Endometrial microvascular endothelial cells (primary cell): Measurements from ENCODE around the gene KLK14. TPM values are rescaled to one million over a fixed set of nuclear protein-coding genes. Genes with fewer than 3 reads are reported as not detected.

Source experiments
- in situ Hi-C: cut with HindIII; loops from 2 replicates; pipeline ENCODE4 v1.10.0; 2017; ENCODE audit warnings: low sequenced_read_pairs, low pct_unique_long_range_greater_than_20kb; ENCODE audit errors: inconsistent ontology term
- total RNA-seq: library from RNA; depleted of rRNA; stranded (reverse); fragments of >200 nt; gene quantifications from one replicate; pipeline ENCODE4 v1.2.3, GENCODE V29; 2015; ENCODE audit errors: inconsistent ontology term

Gene KLK14
- total RNA-seq, 1 donor from 2014 or later: not detected

DNA sequence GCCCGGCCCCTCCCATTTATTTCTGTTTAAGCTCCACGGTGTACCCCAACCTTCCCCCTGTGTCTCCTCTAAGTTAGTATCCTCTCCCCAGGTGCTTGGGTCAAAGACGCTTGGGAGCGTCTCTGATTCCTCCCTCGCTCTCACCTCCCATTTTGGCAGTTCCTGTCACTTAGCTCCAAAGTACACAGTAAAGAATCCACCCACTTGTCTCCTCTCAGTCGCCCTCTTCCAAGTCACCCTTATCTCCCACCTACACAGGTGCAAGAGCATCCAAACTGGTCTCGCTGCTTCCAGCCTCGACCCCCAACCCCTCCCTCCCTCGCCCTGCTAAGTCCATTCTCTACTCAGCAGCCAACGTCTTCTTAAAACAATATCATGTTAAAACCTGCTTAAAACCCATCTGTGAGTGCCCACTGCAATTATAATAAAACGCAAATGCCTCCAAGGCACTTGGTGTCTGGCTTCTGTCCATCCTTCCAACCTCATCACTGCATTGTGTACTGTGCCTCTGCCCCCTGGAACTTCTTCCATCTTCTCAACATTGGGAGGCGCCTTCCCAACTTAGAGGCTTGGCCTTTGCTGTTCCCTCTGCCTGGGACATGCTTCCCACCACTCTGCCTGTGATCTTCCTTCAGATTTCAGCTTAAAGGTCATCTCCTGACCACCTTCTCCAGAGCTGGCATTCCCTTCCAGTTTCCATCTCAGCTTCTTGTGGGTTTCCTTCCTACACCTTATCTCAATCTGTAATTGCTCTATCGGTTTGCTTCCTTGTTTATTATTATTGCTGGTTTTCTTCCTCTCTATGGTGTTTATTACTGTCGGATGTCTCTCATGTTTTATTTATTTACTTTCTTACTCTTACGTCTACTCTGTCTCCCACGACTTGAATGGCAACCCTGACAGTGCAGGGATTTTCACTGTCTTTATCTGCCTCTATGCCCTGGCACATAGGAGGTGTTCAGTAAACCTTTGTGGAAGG is 9.5 kb upstream of the KLK14 start:
- in situ Hi-C loops: no loop called here

DNA sequence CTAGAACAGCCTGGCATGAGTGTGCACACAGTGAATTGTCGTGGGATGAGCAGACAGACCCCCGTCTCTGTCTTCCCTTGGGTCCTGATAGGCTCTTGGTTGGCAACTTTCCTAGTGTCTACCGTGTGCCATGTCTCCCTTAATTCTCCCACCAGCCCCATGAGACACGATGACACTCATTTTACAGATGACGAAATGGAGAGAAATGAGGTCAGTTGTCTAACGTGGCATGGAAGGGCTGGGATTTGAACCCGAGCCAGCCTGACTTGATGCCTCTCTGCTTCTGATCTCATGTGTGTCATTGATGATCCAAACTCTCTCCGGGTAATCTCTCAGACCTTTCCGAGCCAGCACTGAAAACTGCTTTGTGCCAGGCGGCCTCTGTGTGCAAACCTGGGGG is 8.4 kb upstream of the KLK14 start:
- in situ Hi-C loops: no loop called here

DNA sequence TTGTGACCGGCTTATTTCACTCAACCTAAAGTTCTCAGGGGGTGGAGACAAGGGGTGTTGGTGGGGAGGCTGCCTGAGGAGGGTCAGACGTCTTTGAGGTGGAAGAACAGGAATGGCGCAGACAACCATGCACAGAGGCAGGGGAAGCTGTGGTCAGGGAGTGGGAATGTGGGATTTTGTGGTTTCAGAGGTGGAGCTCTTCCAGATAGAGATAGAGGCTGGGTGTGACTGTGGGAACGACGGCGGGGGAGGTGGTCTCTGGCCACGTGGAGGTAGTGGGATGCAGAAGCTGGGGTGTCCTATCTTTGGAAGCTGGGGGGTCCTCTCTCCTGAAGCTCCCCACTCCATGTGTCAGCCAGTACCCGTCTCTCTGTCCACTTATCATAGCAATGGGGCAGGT is 7.8 kb upstream of the KLK14 start:
- in situ Hi-C loops: no loop called here

DNA sequence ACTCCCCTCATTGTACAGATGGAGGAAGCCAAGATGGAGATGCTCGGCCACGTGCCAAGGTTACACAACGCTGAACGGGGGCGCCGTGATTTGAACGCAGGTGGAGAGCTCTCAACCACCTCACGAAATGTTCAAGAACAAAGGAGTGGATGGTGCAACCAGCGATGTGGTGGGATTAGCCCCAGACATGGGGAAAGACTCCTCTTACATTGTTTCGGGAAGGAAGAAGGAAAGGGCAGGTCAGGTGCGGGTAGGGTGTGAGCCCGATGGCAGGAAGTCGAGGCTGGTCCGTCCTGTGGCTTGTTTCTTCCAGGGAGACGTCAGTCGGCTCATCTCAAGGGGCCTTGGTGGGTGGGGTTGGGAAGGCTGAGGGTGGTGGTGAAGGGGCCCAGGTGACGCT is 7.1 kb upstream of the KLK14 start:
- in situ Hi-C loops: no loop called here

DNA sequence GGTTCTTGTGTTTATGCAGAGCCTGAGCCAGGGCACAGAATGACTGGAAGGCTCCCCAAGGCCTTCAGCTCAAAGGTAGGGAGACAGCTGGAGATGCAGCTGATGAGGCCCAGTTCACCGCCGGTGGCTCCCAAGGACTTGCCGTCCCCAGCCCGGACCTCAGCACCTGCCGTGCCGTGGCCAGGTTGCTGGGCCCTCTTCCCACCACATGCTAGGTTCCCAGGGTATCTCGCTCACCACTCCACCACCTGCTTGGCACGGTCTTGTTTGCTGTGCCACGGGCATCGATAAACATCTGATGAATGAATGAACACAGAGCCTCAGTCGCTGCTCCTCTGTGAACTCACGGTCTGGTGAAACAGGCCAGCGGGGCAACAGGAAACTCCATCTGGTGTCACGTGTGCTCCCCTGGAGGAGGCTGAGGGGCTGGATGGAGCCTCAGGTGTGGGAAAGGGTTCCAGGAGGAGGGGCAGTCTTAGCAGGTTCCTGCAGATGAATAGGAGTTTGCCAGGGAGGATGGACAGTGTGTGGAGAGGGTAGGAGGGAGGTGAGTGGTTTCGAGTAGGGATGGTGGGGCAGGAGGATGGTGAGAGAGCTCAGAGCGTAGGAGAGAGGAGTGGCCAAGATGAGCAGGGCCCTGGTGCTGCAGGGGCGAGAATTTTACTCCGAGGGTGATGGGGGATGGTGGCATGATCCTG is 3.6 kb upstream of the KLK14 start:
- in situ Hi-C loops: no loop called here

DNA sequence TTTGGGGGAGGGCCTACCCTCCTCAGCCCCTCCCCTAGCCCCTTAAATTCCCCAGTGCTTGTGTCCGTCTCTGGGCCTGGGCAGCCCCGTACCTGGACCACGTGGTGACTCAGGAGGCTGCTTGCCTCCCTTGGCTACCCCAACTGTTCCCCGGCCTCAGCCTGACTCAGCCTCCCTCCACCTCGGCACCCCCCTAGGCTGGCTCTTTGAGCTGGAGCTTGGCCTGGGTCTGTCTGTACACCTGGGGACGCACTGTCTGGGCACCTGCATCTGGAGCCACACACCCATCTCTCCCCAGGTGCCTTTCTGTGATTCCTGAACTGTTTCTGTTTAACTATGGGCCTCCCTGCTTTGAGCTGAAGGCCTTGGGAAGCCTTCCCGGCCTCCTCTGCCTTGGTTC is 1.8 kb upstream of the KLK14 start:
- in situ Hi-C loops: no loop called here

DNA sequence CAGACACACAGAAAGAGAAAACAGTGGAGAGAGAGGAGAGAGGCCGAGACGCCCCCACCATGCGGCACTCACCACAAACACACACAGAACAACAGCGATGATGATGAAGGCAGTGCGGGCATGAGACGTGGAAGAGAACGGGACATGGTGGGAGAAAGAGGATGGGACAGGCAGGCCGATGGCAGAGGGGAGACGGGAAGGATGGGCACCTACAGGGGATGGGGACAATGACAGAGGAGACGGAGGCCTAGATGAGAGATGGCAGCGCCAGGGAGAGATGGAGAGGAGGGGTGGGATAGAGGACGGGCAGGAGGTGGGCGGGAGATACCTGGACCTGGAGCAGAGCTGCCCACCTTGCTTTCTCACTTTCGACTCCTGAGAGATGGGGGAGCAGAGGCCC is 1.1 kb upstream of the KLK14 start:
- in situ Hi-C loops: no loop called here

GRCh38 chr19:51083181-51083580 is 494 bp upstream of the KLK14 start:
- in situ Hi-C loops: no loop called here

DNA sequence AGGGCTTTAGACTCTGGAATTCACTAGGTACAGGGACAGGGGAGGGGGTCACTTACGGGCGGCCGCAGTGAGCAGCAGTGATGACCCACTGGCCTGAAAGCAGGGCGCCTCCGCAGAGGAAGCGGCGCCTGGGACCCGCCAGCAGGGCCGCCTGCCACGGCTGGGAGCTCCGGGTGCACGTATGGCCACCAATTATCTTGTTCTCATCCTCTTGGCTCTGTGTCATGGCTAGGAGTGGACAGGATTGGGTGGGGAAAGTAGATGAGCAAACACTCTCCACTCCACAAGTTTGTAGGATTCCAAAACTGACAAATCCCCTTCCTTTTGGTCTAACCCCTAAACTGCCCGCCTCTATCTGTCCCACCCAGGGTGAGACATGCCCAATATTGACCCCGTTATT is 1.2 kb downstream of the KLK14 start:
- in situ Hi-C loops: no loop called here

GRCh38 chr19:51079481-51080110 is 3.1 kb downstream of the KLK14 start:
- in situ Hi-C loops: no loop called here

DNA sequence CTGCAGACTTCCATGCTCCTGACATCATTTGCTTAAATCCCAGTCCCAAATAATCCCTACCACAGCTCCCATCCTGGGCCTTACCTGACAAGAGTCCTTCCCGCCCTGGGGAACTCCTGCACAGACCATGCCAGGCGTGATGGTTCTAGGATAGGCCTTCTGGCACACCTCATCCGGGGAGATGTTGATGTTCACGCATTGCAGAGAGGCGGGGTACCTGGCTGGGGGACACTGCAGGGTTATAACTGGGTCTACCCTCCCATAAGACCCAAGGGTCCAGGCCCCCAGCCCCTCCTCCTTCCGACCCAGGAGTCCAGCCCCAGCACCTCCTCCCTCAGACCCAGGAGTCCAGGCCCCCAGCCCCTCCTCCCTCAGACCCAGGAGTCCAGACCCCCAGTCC is 4.0 kb downstream of the KLK14 start:
- in situ Hi-C loops: no loop called here

DNA sequence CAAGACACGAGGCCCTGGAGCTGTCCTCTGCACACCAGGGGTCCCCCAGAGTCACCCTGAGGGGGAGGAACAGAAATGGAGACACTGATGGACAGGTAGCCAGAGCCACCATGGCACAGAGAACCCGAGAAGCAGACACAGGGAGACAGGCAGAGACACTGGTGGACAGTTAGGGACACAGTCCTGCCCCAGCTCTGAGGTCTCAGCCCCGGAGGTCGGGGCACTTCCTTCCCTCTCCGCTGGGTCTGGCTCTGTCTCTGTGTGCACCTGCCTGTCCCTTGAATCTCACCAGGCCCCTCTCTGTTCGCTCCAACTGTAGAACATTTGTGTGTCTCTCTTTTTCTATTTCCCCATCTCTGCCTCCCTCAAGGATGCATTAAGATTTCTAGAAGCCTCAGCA is 4.6 kb downstream of the KLK14 start:
- in situ Hi-C loops: no loop called here

DNA sequence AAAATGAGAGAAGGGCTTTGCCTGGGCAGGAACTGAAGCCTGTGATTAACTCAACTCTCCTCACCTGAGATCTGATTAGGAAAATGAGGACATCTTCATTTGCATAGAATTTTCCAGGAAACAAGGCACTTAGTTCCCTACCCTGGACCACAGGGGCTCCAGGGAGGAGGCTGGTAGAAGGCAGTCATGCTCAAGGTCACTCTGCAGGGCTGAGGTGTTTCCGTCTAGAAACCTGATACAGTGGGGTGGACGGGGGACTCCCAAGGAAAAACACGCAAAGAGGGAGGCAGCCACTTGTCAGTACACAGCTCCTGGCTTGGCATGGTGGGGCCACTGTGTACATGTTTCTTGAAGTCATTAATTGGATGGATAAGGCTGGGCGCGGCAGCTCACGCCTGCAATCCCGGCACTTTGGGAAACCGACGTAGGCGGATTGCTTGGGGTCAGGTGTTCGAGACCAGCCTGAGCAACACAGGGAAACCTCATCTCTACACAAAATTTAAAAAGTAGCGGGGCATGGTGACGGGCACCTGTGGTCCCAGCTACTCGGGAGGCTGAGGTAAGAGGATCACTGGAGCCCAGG is 6.0 kb downstream of the KLK14 start:
- in situ Hi-C loops: no loop called here

DNA sequence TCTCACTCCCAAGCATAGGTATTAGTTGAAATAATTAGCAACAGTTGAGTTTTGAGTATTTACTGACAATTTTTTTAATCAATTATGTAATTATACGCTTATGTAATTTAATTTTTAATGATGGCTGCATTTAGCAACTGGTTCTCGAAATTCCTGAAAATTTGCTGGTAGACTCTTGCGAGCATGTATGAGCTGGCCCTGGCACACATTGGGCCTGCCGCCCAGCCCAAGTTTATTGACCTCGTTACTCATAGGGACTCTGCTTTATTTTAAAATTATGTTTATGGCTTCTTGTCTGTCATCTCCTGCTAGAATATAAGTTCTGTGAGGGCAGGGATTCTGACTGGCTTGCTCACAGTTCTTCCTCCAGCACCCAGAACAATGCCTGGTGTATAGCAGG is 6.7 kb downstream of the KLK14 start:
- in situ Hi-C loops: no loop called here

GRCh38 chr19:51071095-51071405 is 11.6 kb downstream of the KLK14 start:
- in situ Hi-C loops: no loop called here

- in situ Hi-C loops: no loop called here
These were observed 12.2 kb downstream of the KLK14 start for GRCh38 chr19:51070334-51071094.

GRCh38 chr19:51066393-51067186 is 16.1 kb downstream of the KLK14 start:
- in situ Hi-C loops: no loop called here
